Activated T-cell treated with anti-CD3 and anti-CD28 coated beads for 4 hours (primary cell): ENCODE results near the gene CLDN8.

Source experiments
- DNase-seq: peaks from one replicate; pipeline ENCODE4 v3.0.0-alpha.2; 2020

The CLDN8 gene

GRCh38 chr21:30216041-30216723, at the start of gene CLDN8:
TSS of gene CLDN8 (minus strand) at chr21:30216097. CDS start at chr21:30215925, 172 bp downstream.
- no peak for DNase-seq

GRCh38 chr21:30257773-30258172, 41.9 kb upstream of the CLDN8 start:
- no peak for DNase-seq

GRCh38 chr21:30256100-30256499, 40.2 kb upstream of the CLDN8 start:
- DNase-seq, result no peak

GRCh38 chr21:30255679-30256078, 39.8 kb upstream of the CLDN8 start:
- DNase-seq, result no peak

GRCh38 chr21:30251781-30252180, 35.9 kb upstream of the CLDN8 start:
- DNase-seq, result no peak

- DNase-seq, result no peak
Observed at GRCh38 chr21:30249936-30250335, 34.0 kb upstream of the CLDN8 start.

- no peak for DNase-seq
Observed at GRCh38 chr21:30248844-30249243, 32.9 kb upstream of the CLDN8 start.

GRCh38 chr21:30245061-30245460, 29.2 kb upstream of the CLDN8 start:
- DNase-seq, result no peak

GRCh38 chr21:30243691-30244090, 27.8 kb upstream of the CLDN8 start:
- no peak for DNase-seq

GRCh38 chr21:30240661-30241060, 24.8 kb upstream of the CLDN8 start:
- no peak for DNase-seq

- DNase-seq, result no peak
Observed at GRCh38 chr21:30238168-30238567, 22.3 kb upstream of the CLDN8 start.

- no peak for DNase-seq
Observed at GRCh38 chr21:30234643-30235042, 18.7 kb upstream of the CLDN8 start.

GRCh38 chr21:30234050-30234449, 18.2 kb upstream of the CLDN8 start:
- no peak for DNase-seq

GRCh38 chr21:30233228-30234020, 17.5 kb upstream of the CLDN8 start:
- DNase-seq, result no peak

GRCh38 chr21:30232011-30232410, 16.1 kb upstream of the CLDN8 start:
- no peak for DNase-seq

GRCh38 chr21:30227633-30228404, 11.9 kb upstream of the CLDN8 start:
- no peak for DNase-seq

GRCh38 chr21:30227128-30227527, 11.2 kb upstream of the CLDN8 start:
- DNase-seq, result no peak

- DNase-seq, result no peak
Observed at GRCh38 chr21:30223596-30223995, 7.7 kb upstream of the CLDN8 start.

GRCh38 chr21:30222724-30223123, 6.8 kb upstream of the CLDN8 start:
- no peak for DNase-seq

- DNase-seq, result no peak
Observed at GRCh38 chr21:30211071-30211470, 4.8 kb downstream of the CLDN8 start.

GRCh38 chr21:30209601-30210000, 6.3 kb downstream of the CLDN8 start:
- DNase-seq, result no peak

GRCh38 chr21:30207252-30207579, 8.7 kb downstream of the CLDN8 start:
- no peak for DNase-seq

- no peak for DNase-seq
Observed at GRCh38 chr21:30206551-30207251, 9.2 kb downstream of the CLDN8 start.
